Measurements from ENCODE around the gene CDK12.

DNA sequence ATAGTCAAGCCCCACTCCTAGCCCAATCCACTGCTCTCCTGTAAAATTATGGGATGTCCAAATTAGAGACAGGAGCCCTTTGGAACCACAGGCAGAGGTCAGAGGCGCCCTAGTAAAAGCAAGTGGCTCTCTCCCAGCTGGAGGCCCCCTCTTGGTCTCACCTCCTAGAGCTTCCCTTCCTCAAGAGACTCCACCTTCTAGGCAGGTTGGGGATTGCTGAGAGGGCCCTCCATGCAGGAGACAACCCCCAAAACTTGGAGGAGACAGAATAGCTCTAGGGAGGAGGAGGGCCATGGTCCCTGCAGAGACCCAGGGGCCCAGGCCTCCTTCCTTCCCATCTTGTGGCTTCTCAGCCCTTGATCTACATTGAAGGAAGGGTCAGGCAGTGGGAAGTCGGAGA, 117.0 kb downstream of the CDK12 start:
- TF ChIP-seq POLR2AphosphoS5 (IDR thresholded peaks at IDR 0.05) (no peak), POLR2A (IDR thresholded peaks at IDR 0.05; ENCODE audit: low read depth) (no peak)
- TF ChIP-seq, protein P1, sequence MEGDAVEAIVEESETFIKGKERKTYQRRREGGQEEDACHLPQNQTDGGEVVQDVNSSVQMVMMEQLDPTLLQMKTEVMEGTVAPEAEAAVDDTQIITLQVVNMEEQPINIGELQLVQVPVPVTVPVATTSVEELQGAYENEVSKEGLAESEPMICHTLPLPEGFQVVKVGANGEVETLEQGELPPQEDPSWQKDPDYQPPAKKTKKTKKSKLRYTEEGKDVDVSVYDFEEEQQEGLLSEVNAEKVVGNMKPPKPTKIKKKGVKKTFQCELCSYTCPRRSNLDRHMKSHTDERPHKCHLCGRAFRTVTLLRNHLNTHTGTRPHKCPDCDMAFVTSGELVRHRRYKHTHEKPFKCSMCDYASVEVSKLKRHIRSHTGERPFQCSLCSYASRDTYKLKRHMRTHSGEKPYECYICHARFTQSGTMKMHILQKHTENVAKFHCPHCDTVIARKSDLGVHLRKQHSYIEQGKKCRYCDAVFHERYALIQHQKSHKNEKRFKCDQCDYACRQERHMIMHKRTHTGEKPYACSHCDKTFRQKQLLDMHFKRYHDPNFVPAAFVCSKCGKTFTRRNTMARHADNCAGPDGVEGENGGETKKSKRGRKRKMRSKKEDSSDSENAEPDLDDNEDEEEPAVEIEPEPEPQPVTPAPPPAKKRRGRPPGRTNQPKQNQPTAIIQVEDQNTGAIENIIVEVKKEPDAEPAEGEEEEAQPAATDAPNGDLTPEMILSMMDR (IDR thresholded peaks at IDR 0.05), result no peak
